Measurements from ENCODE around the gene OR4E2.
"Not testable (repeated sequence)": the region's sequence is repeated elsewhere in the genome, so short reads cannot be mapped to it uniquely, and the experiment has no call there.

The OR4E2 gene

GRCh38 chr14:21698538-21698937 lies 44.9 kb downstream of the OR4E2 start:
- DNase-seq = not testable (repeated sequence)

GRCh38 chr14:21699551-21699950 lies 45.9 kb downstream of the OR4E2 start:
- DNase-seq = no peak

GRCh38 chr14:21702316-21702715 lies 48.7 kb downstream of the OR4E2 start:
- DNase-seq = no peak

DNA sequence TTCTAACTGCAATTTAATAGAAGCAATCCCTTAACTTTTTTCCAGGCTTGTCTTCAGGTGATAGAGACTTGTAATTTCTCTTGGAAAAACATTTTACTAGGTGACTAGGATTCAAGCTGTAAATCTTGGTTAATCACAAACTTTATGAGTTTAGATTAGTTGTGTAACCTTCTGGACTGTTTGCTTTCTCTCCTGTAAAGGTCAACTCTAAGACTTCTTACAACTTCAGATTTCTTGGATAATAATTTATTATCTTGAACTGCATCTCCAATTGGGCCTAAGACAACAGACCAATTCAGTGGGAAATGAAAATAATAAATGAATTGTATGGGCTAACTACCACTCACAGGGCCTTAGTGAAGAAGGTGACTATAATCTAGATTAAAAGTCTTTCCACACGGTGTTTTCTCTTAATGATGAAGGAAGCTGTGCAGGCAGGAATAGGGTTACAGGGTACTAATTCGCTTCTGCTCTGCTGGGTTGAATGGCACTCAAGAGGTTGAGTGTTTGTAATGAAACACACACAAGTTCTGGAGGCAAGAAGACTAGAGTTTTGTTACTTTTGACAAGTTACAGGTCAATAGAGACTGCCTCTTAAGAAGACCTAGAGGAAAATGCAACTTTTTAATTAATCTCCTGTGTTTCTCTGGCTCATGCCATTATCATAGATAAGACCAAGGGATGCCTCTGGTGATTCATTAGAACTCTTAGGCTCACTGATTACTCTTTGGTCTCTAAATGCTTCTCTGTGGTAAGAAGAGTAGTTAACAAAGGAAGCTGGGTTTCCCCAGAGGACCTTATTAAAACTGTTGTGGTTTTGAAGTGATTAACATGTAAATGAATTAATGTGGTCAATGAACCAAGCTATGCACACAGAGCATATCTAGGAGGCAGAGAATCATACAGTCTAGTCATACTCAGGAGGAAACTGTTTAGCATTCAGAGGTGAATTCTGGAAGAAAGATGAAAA lies 50.0 kb downstream of the OR4E2 start:
- DNase-seq = no peak

DNA sequence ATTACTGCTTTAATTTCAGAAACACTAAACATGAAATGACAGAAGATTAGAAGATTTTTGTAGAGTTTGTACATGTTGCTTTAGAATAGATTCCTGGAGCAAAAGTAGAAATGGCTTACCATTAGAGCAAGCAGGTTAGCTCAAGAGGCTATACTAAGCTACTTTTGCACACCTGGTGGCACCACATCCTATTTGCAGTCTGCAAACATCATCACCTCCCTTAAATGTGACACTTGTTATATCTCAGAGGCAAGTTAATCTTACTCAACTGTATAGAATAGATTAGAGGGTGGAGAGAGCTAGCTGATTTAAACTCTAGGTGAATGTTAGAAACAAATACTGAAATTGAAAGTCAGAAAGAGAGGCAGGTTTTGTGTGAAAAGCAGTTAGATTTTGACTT lies 50.7 kb downstream of the OR4E2 start:
- DNase-seq = no peak

DNA sequence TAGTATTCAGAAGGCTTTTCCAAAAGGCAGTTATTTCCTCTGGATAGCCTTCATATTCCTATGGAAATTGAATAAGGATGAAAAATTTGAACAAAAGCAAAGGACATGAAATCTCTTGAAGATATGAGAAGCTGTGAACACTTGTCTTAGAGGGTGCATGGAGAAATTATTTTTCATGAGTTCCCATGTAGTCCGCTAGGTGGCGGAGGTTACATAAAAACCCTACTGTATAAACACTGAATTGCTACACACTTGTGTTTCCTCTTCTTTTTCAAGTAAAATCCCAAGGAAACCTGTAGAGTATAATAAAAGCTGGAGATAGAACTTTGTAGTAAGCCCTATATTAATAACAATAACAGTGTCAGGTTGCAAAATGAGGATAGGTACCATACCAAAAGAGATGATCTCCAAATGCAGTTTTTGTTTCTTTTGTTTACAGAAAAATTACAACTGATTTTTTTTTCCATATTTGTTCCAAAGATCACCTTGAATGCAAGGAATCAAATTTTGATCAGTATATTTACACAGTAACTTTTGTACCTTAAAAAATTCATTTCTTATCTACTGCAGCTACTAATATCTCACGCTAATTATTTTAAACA lies 57.8 kb downstream of the OR4E2 start:
- no peak for DNase-seq

DNA sequence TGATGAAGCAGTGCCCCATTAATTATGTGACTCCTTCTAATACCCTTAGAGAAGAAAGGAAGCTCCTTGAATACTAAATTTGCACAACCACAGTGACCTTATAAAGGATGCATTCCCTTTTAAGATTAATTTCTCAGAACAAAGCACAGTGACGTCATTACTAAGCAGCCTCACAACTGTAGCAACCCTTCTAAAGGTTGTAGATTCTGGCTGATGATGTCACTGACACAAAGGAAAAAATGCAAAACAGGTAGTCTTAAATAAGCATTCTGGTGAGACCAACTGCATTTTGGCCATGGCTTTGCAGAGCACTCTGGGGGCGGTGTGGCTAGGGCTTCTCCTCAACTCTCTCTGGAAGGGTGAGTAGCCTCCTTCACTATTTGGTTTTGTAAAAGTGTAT lies 58.4 kb downstream of the OR4E2 start:
- DNase-seq = no peak

DNA sequence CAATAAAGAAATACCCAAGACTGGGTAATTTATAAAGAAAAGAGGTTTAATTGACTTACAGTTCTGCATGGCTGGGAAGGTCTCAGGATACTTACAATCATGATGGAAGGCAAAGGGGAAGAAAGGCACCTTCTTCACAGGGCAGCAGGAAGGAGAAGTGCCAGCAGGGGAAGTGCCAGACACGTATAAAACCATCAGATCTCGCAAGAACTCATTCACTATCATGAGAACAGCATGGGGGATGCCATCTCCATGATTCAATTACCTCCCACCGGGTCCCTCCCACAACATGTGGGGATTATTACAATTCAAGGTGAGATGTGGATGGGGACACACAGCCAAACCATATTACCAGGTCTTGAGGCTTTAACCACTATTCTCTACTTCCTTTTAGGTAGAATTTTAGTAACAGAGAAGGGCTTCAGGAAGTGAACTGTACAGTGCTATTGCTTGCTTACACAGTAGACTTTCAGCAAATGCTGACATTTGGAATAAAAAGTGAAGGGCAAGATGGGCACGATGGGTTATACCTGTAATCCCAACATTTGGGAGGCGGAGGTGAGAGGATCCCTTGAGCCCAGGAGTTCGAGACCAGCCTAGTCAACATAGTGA lies 60.8 kb downstream of the OR4E2 start:
- DNase-seq = no peak

Data from NCI-H748 treated with DMSO at 0.1 percent for 48 hours (cell line).